T-cell (primary cell): ENCODE data around the gene NPR3. TPM values are rescaled to one million over a fixed set of nuclear protein-coding genes. Genes with fewer than 3 reads are reported as not detected.

Experiments used
- ATAC-seq, 4 experiments: fragments of 200-7000 bp in 3 of 4; fragments of 150-1000 bp in 1 of 4; cut with Tn5 transposase; replicated peaks in 1 of 4; 1 replicate in 3 of 4; 2 replicates in 1 of 4; pipeline ENCODE4 v1.10.0; 2021; ENCODE audit warnings: moderate library complexity in 3 of 4, mild to moderate bottlenecking in 2 of 4, moderate number of reproducible peaks in 1 of 4
- CTCF ChIA-PET, 2 donors: fragments of 300-600 bp; sonication (Branson Sonifier 250); formaldehyde crosslinking; loops; one replicate each; lab custom pipeline; 2022; ENCODE audit warnings: antibody characterized with exemption in 2 of 2; lab: Charles Lee
- POLR2A ChIA-PET, 2 donors: fragments of 300-600 bp; sonication (Branson Sonifier 250); formaldehyde crosslinking; loops; one replicate each; lab custom pipeline; 2022; ENCODE audit warnings: antibody characterized with exemption in 2 of 2; lab: Charles Lee
- DNase-seq, 35 experiments: peaks; one replicate each; pipeline versions ENCODE4 v3.0.0 to v3.0.0-alpha.2; 2013 to 2023
- H3K27ac ChIP-seq: one replicate; pipeline ENCODE4 v1.5.1; 2013; ENCODE audit warnings: low read length
- H3K27me3 ChIP-seq, 2 experiments: replicated peaks in 1 of 2; 1 replicate in 1 of 2; 2 replicates in 1 of 2; pipeline versions ENCODE4 v1.6.1 to v1.7.0; 2013; ENCODE audit warnings: low read length in 1 of 2, mixed read lengths in 1 of 2; ENCODE audit not compliant: control insufficient read depth in 2 of 2, insufficient read depth in 2 of 2; ENCODE audit errors: extremely low read depth in 1 of 2
- H3K36me3 ChIP-seq, 2 donors: 1 replicate in 1 of 2; 2 replicates in 1 of 2; pipeline versions ENCODE4 v1.6.1 to v1.7.0; 2013; ENCODE audit warnings: low read length in 1 of 2; ENCODE audit not compliant: control insufficient read depth in 2 of 2, insufficient read depth in 1 of 2; ENCODE audit errors: extremely low read depth in 1 of 2
- H3K4me1 ChIP-seq, 2 experiments: 1 replicate in 1 of 2; 2 replicates in 1 of 2; pipeline versions ENCODE4 v1.6.1 to v1.7.0; 2013; ENCODE audit warnings: low read length in 2 of 2, mixed read lengths in 1 of 2; ENCODE audit not compliant: insufficient read depth in 2 of 2, control insufficient read depth in 1 of 2; ENCODE audit errors: extremely low read depth in 1 of 2
- H3K4me3 ChIP-seq, 2 donors: 1 replicate in 1 of 2; 2 replicates in 1 of 2; pipeline versions ENCODE4 v1.5.1 to v1.7.0; 2013; ENCODE audit warnings: mild to moderate bottlenecking in 2 of 2, low read length in 1 of 2, moderate library complexity in 1 of 2; ENCODE audit not compliant: control insufficient read depth in 1 of 2; ENCODE audit errors: extremely low read depth in 1 of 2
- H3K9me3 ChIP-seq: 2 replicates; pipeline ENCODE4 v1.7.0; 2013
- H3K27ac Mint-ChIP-seq, 2 donors: one replicate each; pipeline ENCODE4 v1.8.0; 2020 to 2021; ENCODE audit warnings: mild to moderate bottlenecking in 2 of 2, mixed read lengths in 2 of 2
- H3K27me3 Mint-ChIP-seq, 2 donors: one replicate each; pipeline ENCODE4 v1.8.0; 2021 to 2022; ENCODE audit warnings: mixed read lengths in 2 of 2
- H3K36me3 Mint-ChIP-seq: one replicate; pipeline ENCODE4 v1.8.0; 2021; ENCODE audit warnings: mixed read lengths
- H3K4me1 Mint-ChIP-seq, 3 donors: one replicate each; pipeline ENCODE4 v1.8.0; 2020 to 2022; ENCODE audit warnings: mixed read lengths in 3 of 3, mild to moderate bottlenecking in 1 of 3
- H3K4me3 Mint-ChIP-seq, 3 donors: one replicate each; pipeline ENCODE4 v1.8.0; 2020 to 2022; ENCODE audit warnings: mild to moderate bottlenecking in 3 of 3, mixed read lengths in 3 of 3, moderate library complexity in 3 of 3
- H3K9me3 Mint-ChIP-seq, 3 donors: one replicate each; pipeline ENCODE4 v1.8.0; 2020 to 2022; ENCODE audit warnings: mixed read lengths in 3 of 3
- WGBS: methylation state at CpG from one replicate; pipeline ENCODE4 v1.1.5; 2013; ENCODE audit warnings: missing lambda C conversion rate; ENCODE audit not compliant: insufficient coverage; 5-methylcytosine and 5-hydroxymethylcytosine counted together
- total RNA-seq, 35 experiments: library from RNA in 6 of 35; stranded (reverse) in 6 of 35; fragments of 120-200 nt in 1 of 35; gene quantifications; one replicate each; pipeline versions ENCODE4 v1.2.1 to v1.2.4 and lab custom pipeline; 2013 to 2026

The NPR3 gene
- total RNA-seq, 5 donors from 2014 or later (not counting 1 experiment from before 2014, with no cell fraction given) = 0.28 to 0.83 (median 0.54) TPM

- Histone ChIP-seq H3K9me3 (no peaks in the 10 kb centered on the region), H3K27ac (no peak overlapping the region), H3K4me3 (no peak overlapping the region), H3K27me3 (peaks cover 0 to 3% of the 10 kb centered on the region in 2 experiments), H3K36me3 (no peaks in the 10 kb centered on the region), H3K4me1 (no peaks in the 10 kb centered on the region)
- WGBS = no CpG with 5 or more reads among the region's 1 CpG
- no peak overlapping the region for H3K4me3 Mint-ChIP-seq
- H3K27ac Mint-ChIP-seq = no peak overlapping the region
- no peak for ATAC-seq
- H3K4me1 Mint-ChIP-seq = peaks cover 0 to 2% (median 0%) of the 10 kb centered on the region in 3 donors
- H3K27me3 Mint-ChIP-seq = peaks cover 0 to 6% of the 10 kb centered on the region in 2 donors
- POLR2A ChIA-PET = no interaction called here
- no peaks in the 10 kb centered on the region for H3K36me3 Mint-ChIP-seq
- DNase-seq = no peak
- H3K9me3 Mint-ChIP-seq = peaks cover 7 to 14% (median 8%) of the 10 kb centered on the region in 3 donors
- CTCF ChIA-PET = no interaction called here
These were observed 31.9 kb upstream of the NPR3 start for GRCh38 chr5:32679218-32679617.

- H3K9me3 Mint-ChIP-seq = peaks cover 7 to 18% (median 17%) of the 10 kb centered on the region in 3 donors
- ATAC-seq = no peak
- CTCF ChIA-PET = no interaction called here
- Histone ChIP-seq H3K36me3 (no peaks in the 10 kb centered on the region), H3K4me3 (no peak overlapping the region), H3K9me3 (no peaks in the 10 kb centered on the region), H3K27ac (no peak overlapping the region), H3K27me3 (peaks cover 0 to 3% of the 10 kb centered on the region in 2 experiments), H3K4me1 (no peaks in the 10 kb centered on the region)
- POLR2A ChIA-PET = no interaction called here
- peaks cover 0 to 2% (median 0%) of the 10 kb centered on the region in 3 donors for H3K4me1 Mint-ChIP-seq
- no peaks in the 10 kb centered on the region for H3K36me3 Mint-ChIP-seq
- H3K27me3 Mint-ChIP-seq = peaks cover 0 to 6% of the 10 kb centered on the region in 2 donors
- H3K27ac Mint-ChIP-seq = no peak overlapping the region
- no peak overlapping the region for H3K4me3 Mint-ChIP-seq
- WGBS = 91% methylated on average over 1 of the region's 2 CpGs
- DNase-seq = no peak
These were observed 30.9 kb upstream of the NPR3 start for GRCh38 chr5:32680183-32680582.

- DNase-seq (no peak), ATAC-seq (no peak)
- ChIA-PET CTCF (no interaction called here), POLR2A (no interaction called here)
- peaks cover 0 to 3% of the 10 kb centered on the region in 2 experiments for H3K27me3 ChIP-seq
- no peaks in the 10 kb centered on the region for H3K4me1 ChIP-seq
- peaks cover 0 to 3% of the 10 kb centered on the region in 2 donors for H3K27me3 Mint-ChIP-seq
- H3K4me3 Mint-ChIP-seq = no peak overlapping the region
- no peaks in the 10 kb centered on the region for H3K36me3 ChIP-seq
- H3K4me1 Mint-ChIP-seq = peaks cover 0 to 2% (median 0%) of the 10 kb centered on the region in 3 donors
- H3K9me3 ChIP-seq = no peaks in the 10 kb centered on the region
- H3K27ac ChIP-seq = no peak overlapping the region
- H3K9me3 Mint-ChIP-seq = peaks cover 16 to 27% (median 25%) of the 10 kb centered on the region in 3 donors
- no peak overlapping the region for H3K4me3 ChIP-seq
- 60% methylated on average over 2 of the region's 2 CpGs for WGBS
- H3K27ac Mint-ChIP-seq = no peak overlapping the region
- H3K36me3 Mint-ChIP-seq = no peaks in the 10 kb centered on the region
These were observed 28.0 kb upstream of the NPR3 start for GRCh38 chr5:32683125-32683524.

- H3K27ac Mint-ChIP-seq = no peak overlapping the region
- peaks cover 7 to 9% of the 10 kb centered on the region in 2 donors for H3K27me3 Mint-ChIP-seq
- no peaks in the 10 kb centered on the region for H3K36me3 ChIP-seq
- no peak overlapping the region for H3K4me3 ChIP-seq
- H3K9me3 ChIP-seq = no peaks in the 10 kb centered on the region
- ChIA-PET CTCF (no interaction called here), POLR2A (no interaction called here)
- no peak overlapping the region for H3K4me3 Mint-ChIP-seq
- ATAC-seq (no peak), DNase-seq (no peak)
- 100% methylated on average over 1 of the region's 1 CpG for WGBS
- peaks cover 16 to 27% (median 25%) of the 10 kb centered on the region in 3 donors for H3K9me3 Mint-ChIP-seq
- H3K4me1 Mint-ChIP-seq = peaks cover 0 to 2% (median 0%) of the 10 kb centered on the region in 3 donors
- peaks cover 0 to 4% of the 10 kb centered on the region in 2 experiments for H3K27me3 ChIP-seq
- no peaks in the 10 kb centered on the region for H3K4me1 ChIP-seq
- no peaks in the 10 kb centered on the region for H3K36me3 Mint-ChIP-seq
- no peak overlapping the region for H3K27ac ChIP-seq
These were observed 26.9 kb upstream of the NPR3 start for GRCh38 chr5:32684260-32684659.

DNA sequence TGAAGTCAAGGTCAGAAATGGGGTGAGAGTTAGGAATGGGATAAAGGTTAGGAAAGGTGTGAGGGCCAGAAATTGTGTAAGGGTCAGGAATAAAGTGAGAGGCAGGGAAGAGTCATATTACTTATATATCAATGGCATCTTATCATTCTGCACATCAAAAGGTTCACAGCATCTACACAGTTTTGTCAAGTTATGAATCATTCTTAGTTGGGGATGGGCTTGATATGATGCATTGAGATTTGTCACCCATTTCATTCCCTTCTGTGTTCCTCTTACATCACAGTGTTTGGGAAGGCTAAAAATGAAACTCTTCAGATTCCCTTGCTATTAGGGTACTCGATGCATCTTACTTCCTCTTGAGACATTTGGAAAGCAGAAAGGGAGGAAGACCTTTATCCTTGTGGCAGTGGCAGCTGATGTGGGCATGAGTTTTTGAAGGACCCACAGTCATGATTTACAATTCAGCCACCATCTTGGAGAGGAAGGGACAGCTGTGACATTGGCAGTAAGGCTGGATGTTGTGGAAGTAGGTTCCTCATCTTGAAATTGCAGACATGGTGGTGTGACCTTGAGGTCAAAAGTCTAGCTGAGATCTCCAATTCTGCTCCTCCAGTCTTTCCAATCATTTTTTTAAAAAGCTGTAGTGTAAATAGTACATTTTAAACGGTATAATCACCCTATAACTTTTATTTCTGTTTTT lies 24.2 kb upstream of the NPR3 start:
- DNase-seq (no peak), ATAC-seq (no peak)
- Histone ChIP-seq H3K4me3 (no peak overlapping the region), H3K36me3 (no peaks in the 10 kb centered on the region), H3K27ac (no peak overlapping the region), H3K4me1 (no peaks in the 10 kb centered on the region), H3K27me3 (peaks cover 0 to 6% of the 10 kb centered on the region in 2 experiments), H3K9me3 (no peaks in the 10 kb centered on the region)
- no peaks in the 10 kb centered on the region for H3K36me3 Mint-ChIP-seq
- H3K4me3 Mint-ChIP-seq = no peak overlapping the region
- CTCF ChIA-PET = no interaction called here
- H3K9me3 Mint-ChIP-seq = peaks cover 16 to 27% (median 25%) of the 10 kb centered on the region in 3 donors
- 20% methylated on average over 1 of the region's 2 CpGs for WGBS
- POLR2A ChIA-PET = interaction anchor here in 1 of 2 donors (0.6 kb wide), 1 partner anchor 1143 kb away, joined by 5 read pairs; no protein-coding TSS in a partner anchor
- peaks cover 9 to 13% of the 10 kb centered on the region in 2 donors for H3K27me3 Mint-ChIP-seq
- H3K27ac Mint-ChIP-seq = no peak overlapping the region
- H3K4me1 Mint-ChIP-seq = no peaks in the 10 kb centered on the region

- DNase-seq (no peak), ATAC-seq (no peak)
- CTCF ChIA-PET = no interaction called here
- Mint-ChIP-seq H3K36me3 (no peaks in the 10 kb centered on the region), H3K9me3 (peaks cover 16 to 27% (median 25%) of the 10 kb centered on the region in 3 donors), H3K27ac (no peak overlapping the region), H3K27me3 (peaks cover 9 to 13% of the 10 kb centered on the region in 2 donors), H3K4me1 (no peaks in the 10 kb centered on the region), H3K4me3 (no peak overlapping the region)
- no peaks in the 10 kb centered on the region for H3K9me3 ChIP-seq
- H3K36me3 ChIP-seq = no peaks in the 10 kb centered on the region
- peaks cover 0 to 6% of the 10 kb centered on the region in 2 experiments for H3K27me3 ChIP-seq
- no peak overlapping the region for H3K27ac ChIP-seq
- POLR2A ChIA-PET = interaction anchor here in 1 of 2 donors (0.6 kb wide), 1 partner anchor 1143 kb away, joined by 5 read pairs; no protein-coding TSS in a partner anchor
- H3K4me1 ChIP-seq = no peaks in the 10 kb centered on the region
- H3K4me3 ChIP-seq = no peak overlapping the region
These were observed 23.7 kb upstream of the NPR3 start for GRCh38 chr5:32687499-32687831.
